Central memory CD8-positive, alpha-beta T cell (primary cell): ENCODE results near the gene ZBTB7C.

Experiments
- ATAC-seq: fragments of 150-1000 bp; cut with Tn5 transposase; replicated peaks from 2 replicates; pipeline ENCODE4 v1.10.0; 2022; ENCODE audit warnings: mild to moderate bottlenecking, moderate FRiP score, moderate number of reproducible peaks; ENCODE audit not compliant: poor library complexity, severe bottlenecking; ENCODE audit errors: extremely low read depth
- DNase-seq, 2 donors: peaks; one replicate each; pipeline ENCODE4 v3.0.0; 2021; ENCODE audit warnings: low spot score in 2 of 2
- H3K27ac Mint-ChIP-seq: one replicate; pipeline ENCODE4 v1.8.0; 2022; ENCODE audit warnings: low read depth, mild to moderate bottlenecking, moderate library complexity, mixed read lengths
- H3K27me3 Mint-ChIP-seq: one replicate; pipeline ENCODE4 v1.8.0; 2022; ENCODE audit warnings: mixed read lengths
- H3K36me3 Mint-ChIP-seq: one replicate; pipeline ENCODE4 v1.8.0; 2022; ENCODE audit warnings: mild to moderate bottlenecking, moderate library complexity, mixed read lengths; ENCODE audit not compliant: insufficient read depth
- H3K4me1 Mint-ChIP-seq: one replicate; pipeline ENCODE4 v1.8.0; 2022; ENCODE audit warnings: mixed read lengths
- H3K4me3 Mint-ChIP-seq: one replicate; pipeline ENCODE4 v1.8.0; 2022; ENCODE audit warnings: mild to moderate bottlenecking, moderate library complexity, mixed read lengths
- H3K9me3 Mint-ChIP-seq: one replicate; pipeline ENCODE4 v1.8.0; 2022; ENCODE audit warnings: mixed read lengths

Gene ZBTB7C

DNA sequence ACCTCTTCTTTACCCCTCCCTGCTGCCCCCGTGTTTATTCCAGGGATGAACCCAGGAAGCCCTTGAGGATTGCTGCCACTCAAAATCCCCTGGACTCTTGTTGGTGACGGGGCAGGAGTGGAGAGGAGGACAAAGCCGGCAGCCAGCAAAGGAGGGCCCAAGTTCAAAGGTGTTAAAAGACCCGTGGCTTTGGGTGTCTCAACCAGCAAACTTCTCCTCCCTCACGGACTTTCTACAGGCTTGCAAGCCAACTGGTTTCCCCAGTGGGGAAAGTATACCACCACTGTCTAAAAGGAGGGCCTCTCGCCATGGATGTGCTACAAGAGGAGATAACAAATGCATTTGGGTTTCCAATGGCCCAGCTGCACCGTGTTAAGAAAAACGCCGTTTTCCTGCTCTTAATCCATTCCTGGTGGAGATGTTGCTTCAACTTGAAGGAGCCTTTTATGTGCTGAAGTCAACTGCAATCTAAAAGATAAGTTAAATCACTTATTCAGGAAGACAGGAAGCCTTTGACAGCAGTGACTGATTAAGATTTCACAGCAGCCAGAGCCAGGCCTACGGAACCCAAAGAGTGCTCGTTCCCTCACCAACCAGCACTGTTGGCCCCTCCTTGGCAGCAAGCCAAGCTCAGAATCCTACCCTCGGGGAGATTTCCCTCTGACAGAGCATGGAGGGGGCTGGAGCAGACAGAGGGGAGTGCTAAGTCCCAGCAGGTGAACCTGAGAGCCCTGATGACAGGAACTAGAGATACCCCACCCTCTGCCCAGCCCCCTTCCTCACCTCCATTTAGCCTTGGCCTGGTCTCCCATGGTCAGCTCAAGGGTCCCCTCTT is 57.8 kb downstream of the ZBTB7C start:
- DNase-seq = no peak
- peaks cover 29% of the 10 kb centered on the region for H3K27me3 Mint-ChIP-seq
- H3K36me3 Mint-ChIP-seq = peaks cover 2% of the 10 kb centered on the region
- no peak for ATAC-seq
- no peak overlapping the region for H3K4me3 Mint-ChIP-seq
- no peak overlapping the region for H3K27ac Mint-ChIP-seq
- no peaks in the 10 kb centered on the region for H3K9me3 Mint-ChIP-seq
- no peaks in the 10 kb centered on the region for H3K4me1 Mint-ChIP-seq

DNA sequence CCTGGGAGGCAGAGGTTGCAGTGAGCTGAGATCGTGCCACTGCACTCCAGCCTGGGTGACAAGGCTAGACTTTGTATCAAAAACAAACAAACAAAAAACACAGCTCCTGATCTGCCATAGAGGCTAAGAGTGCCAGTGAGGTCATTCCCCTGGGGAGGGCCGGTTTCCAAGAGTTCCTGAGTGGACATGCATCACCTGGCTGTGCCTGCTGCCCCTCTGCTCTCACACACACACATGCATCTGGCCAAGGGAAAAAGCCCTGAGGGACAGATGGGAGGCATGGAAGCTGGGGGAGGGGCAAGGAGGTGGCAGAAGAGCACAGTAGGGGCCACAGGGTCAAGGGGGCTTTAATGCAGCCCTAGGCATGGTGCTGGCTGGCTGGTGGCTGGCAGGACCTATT is 60.4 kb downstream of the ZBTB7C start:
- Mint-ChIP-seq H3K27ac (no peak overlapping the region), H3K9me3 (no peaks in the 10 kb centered on the region), H3K36me3 (peaks cover 2% of the 10 kb centered on the region), H3K27me3 (peaks cover 10% of the 10 kb centered on the region), H3K4me1 (no peaks in the 10 kb centered on the region), H3K4me3 (no peak overlapping the region)
- no peak for DNase-seq
- ATAC-seq = no peak

DNA sequence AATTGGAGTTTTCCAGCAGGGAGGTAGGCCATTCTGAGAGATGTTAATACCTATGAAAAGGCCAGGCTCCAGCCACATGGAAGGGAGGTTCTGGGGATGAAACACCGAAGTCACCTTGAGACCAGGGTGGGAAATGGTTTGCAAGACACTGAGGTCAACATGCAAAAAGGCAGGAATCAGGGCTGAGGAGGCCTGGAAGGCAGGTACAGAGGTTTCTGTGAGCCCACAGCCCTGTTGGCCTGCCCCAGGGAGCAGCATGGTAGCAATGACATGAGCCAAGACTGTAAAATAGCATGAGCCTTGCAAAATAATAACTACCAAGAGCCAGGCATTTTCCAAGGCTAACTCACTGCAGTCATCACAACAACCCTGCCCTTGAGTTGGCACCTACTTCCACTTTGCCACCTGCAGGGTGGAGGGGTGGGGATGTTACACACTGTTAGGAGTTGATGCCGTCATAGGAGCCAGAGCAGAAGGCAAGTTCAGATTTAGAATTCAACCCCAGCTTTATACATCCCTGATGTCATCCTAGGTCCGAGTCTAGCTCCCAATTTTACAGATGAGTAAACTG is 61.3 kb downstream of the ZBTB7C start:
- DNase-seq = no peak
- no peak for ATAC-seq
- H3K36me3 Mint-ChIP-seq = no peaks in the 10 kb centered on the region
- H3K27ac Mint-ChIP-seq = no peak overlapping the region
- peaks cover 10% of the 10 kb centered on the region for H3K27me3 Mint-ChIP-seq
- H3K4me1 Mint-ChIP-seq = no peaks in the 10 kb centered on the region
- H3K9me3 Mint-ChIP-seq = no peaks in the 10 kb centered on the region
- H3K4me3 Mint-ChIP-seq = no peak overlapping the region

DNA sequence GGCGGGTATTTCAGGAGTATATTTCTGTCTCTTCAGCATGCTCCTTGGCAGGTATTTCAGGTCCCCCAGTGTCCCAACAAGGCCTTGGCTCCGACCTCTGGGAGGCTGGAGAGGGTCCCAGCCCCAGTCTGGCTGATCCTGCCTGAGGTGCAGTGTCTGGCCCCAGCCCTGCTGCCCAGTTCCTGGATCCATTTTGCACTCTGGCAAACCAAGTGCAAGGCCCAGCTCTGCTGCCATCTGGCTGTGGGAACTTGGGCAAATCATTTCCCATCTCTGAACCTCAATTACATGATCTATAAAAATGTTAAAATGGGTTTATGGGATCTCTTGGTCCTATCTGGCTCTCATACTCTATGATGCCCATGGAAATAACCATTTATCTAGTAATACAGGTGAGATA is 63.6 kb downstream of the ZBTB7C start:
- no peaks in the 10 kb centered on the region for H3K9me3 Mint-ChIP-seq
- no peaks in the 10 kb centered on the region for H3K36me3 Mint-ChIP-seq
- ATAC-seq (no peak), DNase-seq (no peak)
- peaks cover 10% of the 10 kb centered on the region for H3K27me3 Mint-ChIP-seq
- H3K27ac Mint-ChIP-seq = no peak overlapping the region
- no peak overlapping the region for H3K4me3 Mint-ChIP-seq
- H3K4me1 Mint-ChIP-seq = no peaks in the 10 kb centered on the region

DNA sequence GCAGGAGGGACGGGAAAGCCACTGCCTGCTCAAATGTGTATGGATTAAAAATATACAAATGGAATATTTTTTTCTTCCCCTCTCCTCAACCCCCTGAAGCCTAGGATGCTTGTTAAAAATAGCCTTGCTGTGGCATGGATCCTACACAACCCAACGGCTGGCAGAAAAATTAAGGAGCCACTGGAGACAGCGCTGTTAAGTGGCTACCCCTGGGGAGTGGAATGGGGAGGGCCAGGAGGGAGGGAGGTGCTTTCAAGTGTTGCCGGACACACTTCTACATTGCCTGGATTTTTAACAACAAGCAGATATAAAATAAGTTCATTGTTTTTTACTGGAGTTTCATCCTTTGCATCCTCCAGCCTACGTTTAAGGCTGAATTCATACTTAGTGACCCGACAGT is 66.6 kb downstream of the ZBTB7C start:
- ATAC-seq = no peak
- H3K27me3 Mint-ChIP-seq = peaks cover 13% of the 10 kb centered on the region
- H3K4me1 Mint-ChIP-seq = no peaks in the 10 kb centered on the region
- DNase-seq = no peak
- H3K4me3 Mint-ChIP-seq = no peak overlapping the region
- H3K36me3 Mint-ChIP-seq = no peaks in the 10 kb centered on the region
- no peaks in the 10 kb centered on the region for H3K9me3 Mint-ChIP-seq
- H3K27ac Mint-ChIP-seq = no peak overlapping the region

DNA sequence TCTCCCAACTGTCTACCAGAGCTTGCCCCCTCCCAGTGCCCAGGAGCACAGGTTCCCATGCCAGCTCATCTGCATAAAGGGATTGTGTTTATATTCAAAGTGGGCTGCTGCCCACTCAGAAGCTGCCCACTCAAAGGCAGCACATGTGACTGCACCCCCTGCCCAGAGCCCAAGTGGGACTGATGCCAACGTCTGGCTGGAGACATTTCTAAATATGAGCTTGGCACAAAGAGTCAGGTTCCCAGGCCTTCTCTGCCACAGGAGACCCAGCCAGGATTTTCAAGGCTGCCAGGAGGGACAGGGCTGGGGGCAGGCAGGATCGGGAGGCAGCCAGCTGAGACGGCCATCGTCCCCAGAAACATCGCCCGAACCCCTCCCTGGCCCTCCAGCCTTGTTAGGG is 67.1 kb downstream of the ZBTB7C start:
- no peak for DNase-seq
- Mint-ChIP-seq H3K4me1 (no peaks in the 10 kb centered on the region), H3K9me3 (no peaks in the 10 kb centered on the region), H3K36me3 (no peaks in the 10 kb centered on the region), H3K4me3 (no peak overlapping the region), H3K27me3 (peaks cover 9% of the 10 kb centered on the region), H3K27ac (no peak overlapping the region)
- no peak for ATAC-seq

DNA sequence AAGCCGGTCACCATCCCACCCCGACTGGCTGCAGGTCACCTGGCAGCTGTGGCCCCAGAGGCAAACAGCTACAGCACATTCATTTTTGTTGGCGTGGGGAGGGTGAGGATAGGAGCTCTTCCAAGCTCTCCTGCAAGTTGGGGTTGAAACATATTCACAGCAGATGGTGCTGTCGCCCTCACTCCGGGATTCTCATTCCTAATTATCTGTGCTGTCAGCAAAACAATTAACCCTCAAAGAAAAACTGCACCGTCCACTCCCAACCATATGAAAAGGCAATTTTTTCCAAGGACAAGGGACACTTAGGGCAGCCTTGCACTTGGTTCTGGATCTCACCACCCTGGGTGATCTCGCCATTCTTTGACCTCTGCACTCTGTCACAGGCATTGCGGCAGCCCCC is 68.6 kb downstream of the ZBTB7C start:
- Mint-ChIP-seq H3K27me3 (peaks cover 7% of the 10 kb centered on the region), H3K4me1 (no peaks in the 10 kb centered on the region), H3K9me3 (no peaks in the 10 kb centered on the region), H3K27ac (no peak overlapping the region), H3K36me3 (peaks cover 1% of the 10 kb centered on the region), H3K4me3 (no peak overlapping the region)
- DNase-seq (no peak), ATAC-seq (no peak)

DNA sequence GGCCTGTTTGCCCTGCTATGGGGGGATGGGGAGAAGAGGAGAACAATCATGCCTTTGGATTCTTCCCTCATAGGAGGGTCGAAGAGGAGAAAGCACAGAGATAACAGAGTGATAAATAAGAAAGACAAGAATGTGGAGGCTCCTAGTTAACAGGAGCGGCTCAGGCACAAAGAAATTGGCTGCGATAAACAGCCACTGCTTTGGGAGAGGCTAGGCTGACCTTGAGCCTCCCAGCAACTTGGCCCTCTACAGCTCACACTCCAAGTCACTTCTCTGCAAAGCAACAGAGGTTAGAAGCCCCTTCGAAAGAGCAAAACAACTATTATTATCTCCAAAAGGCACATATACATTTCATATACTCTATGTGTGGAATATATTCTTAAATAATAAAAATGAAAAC is 69.5 kb downstream of the ZBTB7C start:
- ATAC-seq = no peak
- no peak overlapping the region for H3K4me3 Mint-ChIP-seq
- DNase-seq = no peak
- no peak overlapping the region for H3K27ac Mint-ChIP-seq
- peaks cover 1% of the 10 kb centered on the region for H3K36me3 Mint-ChIP-seq
- peaks cover 8% of the 10 kb centered on the region for H3K27me3 Mint-ChIP-seq
- H3K9me3 Mint-ChIP-seq = no peaks in the 10 kb centered on the region
- no peaks in the 10 kb centered on the region for H3K4me1 Mint-ChIP-seq

DNA sequence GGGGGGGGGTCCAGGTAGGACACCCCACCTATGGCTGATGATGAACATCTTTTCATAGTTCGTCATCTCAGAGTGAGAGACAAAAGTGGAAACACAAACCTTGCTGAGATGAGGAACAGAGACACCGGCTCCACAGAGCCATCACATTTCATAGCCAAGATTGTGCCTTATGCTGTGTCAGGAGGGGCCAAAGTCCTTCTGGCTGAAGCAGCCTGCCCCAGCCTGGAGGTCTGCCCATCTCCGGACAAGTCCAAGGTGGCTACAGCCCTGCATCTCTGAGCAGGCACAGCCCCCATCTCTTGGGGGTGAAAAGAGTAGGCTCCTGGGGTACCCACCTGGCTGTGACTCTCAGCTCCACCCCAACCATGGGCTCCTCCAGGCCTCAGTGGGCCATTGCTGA is 70.3 kb downstream of the ZBTB7C start:
- Mint-ChIP-seq H3K27me3 (peaks cover 15% of the 10 kb centered on the region), H3K4me1 (no peaks in the 10 kb centered on the region), H3K9me3 (no peaks in the 10 kb centered on the region), H3K27ac (no peak overlapping the region), H3K4me3 (no peak overlapping the region), H3K36me3 (peaks cover 1% of the 10 kb centered on the region)
- ATAC-seq = no peak
- DNase-seq = no peak

DNA sequence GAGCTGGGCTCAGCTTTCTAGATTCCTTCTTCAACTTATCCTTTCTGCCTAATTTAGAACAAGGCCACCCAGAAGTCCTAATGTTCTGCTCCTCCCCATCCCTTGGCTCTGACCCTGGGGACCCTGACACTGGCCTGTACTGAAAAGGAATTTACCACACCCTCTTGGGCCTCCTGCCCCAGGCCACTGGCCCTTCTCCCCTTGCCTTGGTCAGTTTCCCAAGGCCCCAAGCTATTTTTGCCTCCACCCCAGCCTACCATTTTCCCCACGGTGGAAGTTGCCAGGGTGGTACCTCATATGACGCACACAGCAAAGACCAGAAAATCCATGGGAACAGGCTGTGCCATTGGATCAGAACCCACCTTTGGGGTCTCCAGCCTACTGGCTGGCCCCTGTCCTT is 72.1 kb downstream of the ZBTB7C start:
- no peak overlapping the region for H3K27ac Mint-ChIP-seq
- no peak for ATAC-seq
- no peaks in the 10 kb centered on the region for H3K4me1 Mint-ChIP-seq
- no peaks in the 10 kb centered on the region for H3K9me3 Mint-ChIP-seq
- H3K4me3 Mint-ChIP-seq = no peak overlapping the region
- DNase-seq = no peak
- H3K27me3 Mint-ChIP-seq = peaks cover 34% of the 10 kb centered on the region
- H3K36me3 Mint-ChIP-seq = peaks cover 1% of the 10 kb centered on the region

DNA sequence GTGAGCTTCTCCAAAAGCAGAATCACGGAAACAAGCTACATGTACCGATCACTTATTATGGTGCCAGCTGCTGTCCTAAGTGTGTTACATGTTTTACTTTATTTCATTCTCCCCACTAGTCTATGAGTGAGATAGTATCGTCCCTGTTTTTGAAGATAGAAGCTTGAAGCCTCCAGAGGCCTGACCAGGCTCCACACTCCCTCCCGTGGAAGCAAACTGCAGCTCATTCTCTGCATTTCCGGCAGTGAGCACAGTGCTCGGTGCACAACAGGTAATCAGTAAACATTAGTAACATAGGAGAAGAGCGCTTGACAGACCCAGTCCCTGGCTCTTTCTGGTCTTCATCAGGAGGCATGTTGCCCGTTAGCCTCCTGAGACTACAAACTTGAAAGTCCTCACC is 72.9 kb downstream of the ZBTB7C start:
- Mint-ChIP-seq H3K27me3 (peaks cover 36% of the 10 kb centered on the region), H3K27ac (no peak overlapping the region), H3K4me1 (no peaks in the 10 kb centered on the region), H3K4me3 (no peak overlapping the region), H3K36me3 (peaks cover 1% of the 10 kb centered on the region), H3K9me3 (no peaks in the 10 kb centered on the region)
- ATAC-seq (no peak), DNase-seq (no peak)

DNA sequence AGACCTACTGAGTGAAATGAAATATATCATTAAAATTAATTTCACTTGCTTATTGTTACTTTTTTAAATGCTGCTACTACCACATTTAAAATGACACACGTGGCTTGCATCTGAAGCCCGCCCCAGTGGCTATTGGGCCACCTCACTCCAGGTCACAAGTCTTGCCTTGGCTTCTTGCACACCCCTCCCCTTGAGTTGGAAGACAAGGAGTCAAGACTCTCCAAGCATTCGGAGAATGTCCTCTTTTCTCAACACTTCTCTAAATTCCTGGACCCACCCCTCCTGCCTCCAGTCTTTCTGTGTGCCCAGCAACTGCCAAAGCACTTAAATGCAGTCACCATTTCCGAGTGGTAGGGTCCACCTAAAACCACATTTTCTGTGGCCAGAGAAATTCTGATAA is 73.4 kb downstream of the ZBTB7C start:
- no peak for ATAC-seq
- Mint-ChIP-seq H3K27me3 (peaks cover 37% of the 10 kb centered on the region), H3K9me3 (no peaks in the 10 kb centered on the region), H3K36me3 (peaks cover 1% of the 10 kb centered on the region), H3K4me3 (no peak overlapping the region), H3K4me1 (no peaks in the 10 kb centered on the region), H3K27ac (no peak overlapping the region)
- DNase-seq = no peak

DNA sequence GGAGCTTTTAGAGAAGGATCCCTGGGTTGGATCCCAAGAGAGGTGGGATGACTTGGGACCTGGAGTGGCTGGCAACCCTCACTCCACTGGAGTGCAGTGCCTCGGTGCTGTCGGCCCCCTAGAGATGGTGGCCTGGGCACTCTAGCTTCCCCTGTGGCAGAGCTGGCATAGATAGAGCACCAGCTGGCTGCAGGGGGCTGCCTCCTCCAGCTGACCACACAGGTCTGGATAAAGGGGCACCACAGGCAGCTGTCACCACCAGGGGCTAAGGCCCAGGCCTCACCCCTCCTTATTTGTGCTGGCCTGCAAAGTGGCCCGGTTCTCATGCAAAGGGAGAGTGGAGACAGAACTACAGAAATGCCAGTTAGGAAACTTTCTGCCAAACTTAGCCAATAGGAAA is 74.3 kb downstream of the ZBTB7C start:
- no peak for ATAC-seq
- Mint-ChIP-seq H3K9me3 (no peaks in the 10 kb centered on the region), H3K27me3 (peaks cover 46% of the 10 kb centered on the region), H3K4me1 (no peaks in the 10 kb centered on the region), H3K36me3 (peaks cover 1% of the 10 kb centered on the region), H3K27ac (no peak overlapping the region), H3K4me3 (no peak overlapping the region)
- no peak for DNase-seq
